NB4 (cell line): ENCODE measurements around the gene TMEM132E.

ENCODE experiments used
- DNase-seq: peaks from one replicate; pipeline ENCODE4 v3.0.0; 2010; ENCODE audit warnings: low read depth
- H3K4me3 ChIP-seq: one replicate; pipeline ENCODE4 v1.5.1; 2011; ENCODE audit warnings: mild to moderate bottlenecking, low read depth, low read length, moderate library complexity
- MYC ChIP-seq: IDR thresholded peaks from 2 replicates; pipeline ENCODE4 v1.6.1; 2011; ENCODE audit warnings: low read depth, low read length
- POLR2A ChIP-seq: IDR thresholded peaks from 2 replicates; pipeline ENCODE4 v1.6.1; 2011; ENCODE audit warnings: mild to moderate bottlenecking; ENCODE audit not compliant: insufficient read length; ENCODE audit errors: extremely low read depth
- TF ChIP-seq, protein P1 (sequence below): IDR thresholded peaks from 2 replicates; pipeline ENCODE4 v1.6.1; 2011; ENCODE audit warnings: low read depth, low read length
- TF ChIP-seq, protein P2 (sequence below): IDR thresholded peaks from one replicate; pipeline ENCODE4 v1.5.1; 2012; ENCODE audit warnings: low read depth, low read length

Gene TMEM132E

DNA sequence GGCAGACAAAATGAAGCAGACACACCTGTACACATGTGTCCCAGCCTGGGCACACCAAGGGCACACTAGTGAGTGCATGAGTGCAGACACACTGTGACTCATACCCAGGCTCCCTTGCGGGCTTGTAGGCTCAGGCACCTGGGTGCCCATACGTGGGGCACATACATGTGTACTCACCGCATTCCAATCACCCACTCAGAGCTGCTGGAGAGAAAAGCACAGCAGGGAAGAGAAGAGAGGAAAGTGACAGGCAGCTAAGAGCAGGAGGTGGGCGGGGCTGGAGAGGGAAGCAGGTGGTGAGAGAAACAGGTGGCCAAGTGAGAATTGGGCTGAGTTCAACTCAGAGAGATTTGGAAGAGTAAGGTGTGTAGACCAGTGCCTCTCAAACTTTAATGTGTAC is 54.0 kb downstream of the TMEM132E start:
- H3K4me3 ChIP-seq: no peak overlapping the region
- no peak for TF ChIP-seq POLR2A
- TF ChIP-seq, protein P1, sequence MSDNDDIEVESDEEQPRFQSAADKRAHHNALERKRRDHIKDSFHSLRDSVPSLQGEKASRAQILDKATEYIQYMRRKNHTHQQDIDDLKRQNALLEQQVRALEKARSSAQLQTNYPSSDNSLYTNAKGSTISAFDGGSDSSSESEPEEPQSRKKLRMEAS: no peak
- no peak for DNase-seq

DNA sequence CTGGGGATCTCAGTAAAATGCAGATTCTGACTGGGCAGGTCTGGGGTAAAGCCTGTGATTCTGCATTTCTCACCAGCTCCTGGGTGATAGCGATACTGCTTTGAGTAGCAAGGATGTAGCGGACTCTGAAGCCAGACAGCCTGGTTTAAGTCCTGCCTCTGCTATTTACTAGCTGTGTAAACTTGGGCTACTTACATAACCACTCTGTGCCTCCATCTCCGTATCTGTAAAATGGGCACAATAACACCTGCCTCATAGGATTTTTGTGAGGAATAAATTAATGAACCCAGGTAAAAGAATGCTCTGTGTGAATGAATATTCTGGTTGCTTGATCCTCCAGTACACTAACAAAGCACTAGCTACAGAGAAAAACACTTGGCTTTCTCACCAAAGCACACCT is 54.4 kb downstream of the TMEM132E start:
- H3K4me3 ChIP-seq: no peak overlapping the region
- TF ChIP-seq, protein P2, sequence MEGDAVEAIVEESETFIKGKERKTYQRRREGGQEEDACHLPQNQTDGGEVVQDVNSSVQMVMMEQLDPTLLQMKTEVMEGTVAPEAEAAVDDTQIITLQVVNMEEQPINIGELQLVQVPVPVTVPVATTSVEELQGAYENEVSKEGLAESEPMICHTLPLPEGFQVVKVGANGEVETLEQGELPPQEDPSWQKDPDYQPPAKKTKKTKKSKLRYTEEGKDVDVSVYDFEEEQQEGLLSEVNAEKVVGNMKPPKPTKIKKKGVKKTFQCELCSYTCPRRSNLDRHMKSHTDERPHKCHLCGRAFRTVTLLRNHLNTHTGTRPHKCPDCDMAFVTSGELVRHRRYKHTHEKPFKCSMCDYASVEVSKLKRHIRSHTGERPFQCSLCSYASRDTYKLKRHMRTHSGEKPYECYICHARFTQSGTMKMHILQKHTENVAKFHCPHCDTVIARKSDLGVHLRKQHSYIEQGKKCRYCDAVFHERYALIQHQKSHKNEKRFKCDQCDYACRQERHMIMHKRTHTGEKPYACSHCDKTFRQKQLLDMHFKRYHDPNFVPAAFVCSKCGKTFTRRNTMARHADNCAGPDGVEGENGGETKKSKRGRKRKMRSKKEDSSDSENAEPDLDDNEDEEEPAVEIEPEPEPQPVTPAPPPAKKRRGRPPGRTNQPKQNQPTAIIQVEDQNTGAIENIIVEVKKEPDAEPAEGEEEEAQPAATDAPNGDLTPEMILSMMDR: no peak
- no peak for TF ChIP-seq MYC
- TF ChIP-seq POLR2A: no peak
- TF ChIP-seq, protein P1: no peak
- DNase-seq: no peak

DNA sequence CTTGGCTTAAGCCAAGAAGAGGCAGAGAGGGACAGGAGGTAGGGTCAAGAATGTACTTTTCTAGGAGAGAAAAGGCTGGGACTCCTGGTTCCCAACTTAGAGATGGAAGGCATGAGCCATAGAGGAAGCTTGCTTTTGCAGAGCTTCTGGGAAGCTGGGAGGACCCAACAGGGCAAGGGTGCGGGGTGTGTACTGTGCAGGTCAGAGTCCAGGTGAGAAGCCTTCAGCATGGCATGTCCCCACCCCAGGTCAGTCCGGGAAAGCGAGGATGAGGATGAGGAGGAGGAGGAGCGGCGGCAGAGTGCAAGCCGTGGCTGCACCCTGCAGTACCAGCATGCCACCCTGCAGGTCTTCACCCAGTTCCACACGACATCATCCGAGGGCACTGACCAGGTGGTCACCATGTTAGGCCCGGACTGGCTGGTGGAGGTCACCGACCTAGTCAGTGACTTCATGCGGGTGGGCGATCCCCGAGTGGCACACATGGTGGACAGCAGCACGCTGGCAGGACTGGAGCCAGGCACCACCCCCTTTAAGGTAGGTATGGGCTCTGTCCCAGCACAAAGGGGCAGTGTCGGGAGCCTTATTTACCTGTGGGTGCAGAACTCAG is 55.3 kb downstream of the TMEM132E start:
- H3K4me3 ChIP-seq: no peak overlapping the region
- TF ChIP-seq, protein P2: no peak
- no peak for DNase-seq

DNA sequence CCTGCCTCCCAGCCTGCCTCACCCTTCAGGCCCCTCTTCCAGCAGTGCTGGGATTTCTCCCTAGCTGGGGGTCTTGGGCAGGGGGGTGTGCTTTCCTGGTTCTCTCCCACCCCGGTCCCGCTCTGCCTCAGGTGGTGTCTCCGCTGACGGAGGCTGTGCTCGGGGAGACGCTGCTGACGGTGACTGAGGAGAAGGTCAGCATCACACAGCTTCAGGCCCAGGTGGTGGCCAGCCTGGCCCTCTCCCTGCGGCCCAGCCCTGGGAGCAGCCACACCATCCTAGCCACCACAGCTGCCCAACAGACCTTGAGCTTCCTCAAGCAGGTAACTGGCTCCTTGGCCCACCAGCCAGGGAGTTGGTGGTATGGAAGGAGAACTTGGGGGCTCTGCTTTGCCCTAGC is 56.5 kb downstream of the TMEM132E start:
- TF ChIP-seq POLR2A (no peak), MYC (no peak)
- TF ChIP-seq, protein P2: no peak
- TF ChIP-seq, protein P1: no peak
- H3K4me3 ChIP-seq: no peak overlapping the region

DNA sequence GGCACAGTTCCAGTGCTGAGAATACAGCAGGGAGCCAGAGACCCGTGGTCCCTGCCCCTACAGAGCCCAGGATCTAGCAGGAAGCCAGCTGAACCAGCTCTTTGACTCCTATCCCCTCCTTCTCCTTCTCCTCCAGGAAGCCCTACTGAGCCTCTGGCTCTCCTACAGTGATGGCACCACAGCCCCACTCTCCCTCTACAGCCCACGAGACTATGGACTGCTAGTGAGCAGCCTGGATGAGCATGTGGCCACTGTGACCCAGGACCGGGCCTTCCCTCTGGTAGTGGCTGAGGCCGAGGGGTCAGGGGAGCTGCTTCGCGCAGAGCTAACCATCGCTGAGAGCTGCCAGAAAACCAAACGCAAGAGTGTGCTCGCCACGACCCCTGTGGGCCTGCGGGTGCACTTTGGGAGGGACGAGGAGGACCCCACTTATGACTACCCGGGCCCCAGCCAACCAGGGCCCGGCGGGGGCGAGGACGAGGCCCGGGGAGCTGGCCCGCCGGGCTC is 57.7 kb downstream of the TMEM132E start:
- TF ChIP-seq, protein P1: no peak
- TF ChIP-seq, protein P2: no peak
- no peak for TF ChIP-seq POLR2A
- no peak for TF ChIP-seq MYC
- DNase-seq: no peak
- H3K4me3 ChIP-seq: no peak overlapping the region

More for the DNA sequence above, 56.5 kb downstream of the TMEM132E start:
- DNase-seq: no peak

DNA sequence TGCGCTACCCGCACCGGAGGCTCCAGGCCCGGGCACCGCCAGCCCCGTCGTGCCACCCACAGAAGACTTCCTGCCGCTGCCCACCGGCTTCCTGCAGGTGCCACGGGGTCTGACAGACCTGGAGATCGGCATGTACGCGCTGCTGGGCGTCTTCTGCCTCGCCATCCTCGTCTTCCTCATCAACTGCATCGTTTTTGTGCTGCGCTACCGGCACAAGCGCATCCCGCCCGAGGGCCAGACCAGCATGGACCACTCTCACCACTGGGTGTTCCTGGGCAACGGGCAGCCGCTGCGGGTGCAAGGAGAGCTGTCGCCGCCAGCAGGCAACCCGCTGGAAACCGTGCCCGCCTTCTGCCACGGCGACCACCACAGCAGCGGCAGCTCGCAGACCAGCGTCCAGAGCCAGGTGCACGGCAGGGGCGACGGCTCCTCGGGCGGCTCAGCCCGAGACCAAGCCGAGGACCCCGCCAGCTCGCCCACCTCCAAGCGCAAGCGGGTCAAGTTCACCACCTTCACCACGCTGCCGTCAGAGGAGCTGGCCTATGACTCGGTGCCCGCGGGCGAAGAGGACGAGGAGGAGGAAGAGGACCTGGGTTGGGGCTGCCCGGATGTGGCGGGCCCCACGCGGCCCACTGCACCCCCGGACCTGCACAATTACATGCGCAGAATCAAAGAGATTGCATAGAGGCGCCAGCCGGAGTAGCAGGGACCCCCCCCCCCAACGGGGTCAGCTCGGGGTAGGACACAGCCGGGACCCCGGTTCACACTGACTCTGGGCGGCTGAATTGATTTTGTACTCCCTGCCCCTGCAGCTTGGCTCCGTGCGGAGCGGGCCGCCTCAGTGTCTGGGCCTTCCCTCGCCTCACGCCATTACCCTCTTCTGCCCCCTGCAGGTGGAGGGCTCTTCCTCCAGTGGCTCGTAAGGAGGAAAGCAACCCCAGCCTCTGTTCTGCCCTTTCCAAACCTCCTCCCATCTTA is 58.5 kb downstream of the TMEM132E start:
- no peak overlapping the region for H3K4me3 ChIP-seq
- no peak for TF ChIP-seq POLR2A
- TF ChIP-seq, protein P2: peak; percentile 89
- TF ChIP-seq, protein P1: no peak
- no peak for TF ChIP-seq MYC
- peak; percentile 84 for DNase-seq
